ENCODE data around the gene PARP1.

Gene PARP1

DNA sequence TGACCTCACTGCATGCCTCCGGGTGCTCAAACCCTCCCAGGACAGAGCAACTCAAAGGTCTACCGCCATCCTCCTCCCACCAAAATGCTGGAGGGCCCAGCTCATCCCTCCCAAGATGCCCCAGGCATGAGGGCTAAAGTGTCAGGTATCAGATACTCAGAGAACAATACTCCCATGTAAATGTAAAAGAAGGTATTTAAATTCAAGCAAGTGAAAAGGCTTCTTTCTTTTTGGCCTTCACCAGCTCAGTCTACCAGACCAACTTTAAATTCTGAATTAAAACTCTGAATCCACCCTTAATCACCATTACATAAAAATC, 3.0 kb downstream of the PARP1 start:
- DNase-seq: no peak

- peak; percentile 40 for DNase-seq
These were observed 3.6 kb downstream of the PARP1 start for GRCh38 chr1:226404063-226404903.

DNA sequence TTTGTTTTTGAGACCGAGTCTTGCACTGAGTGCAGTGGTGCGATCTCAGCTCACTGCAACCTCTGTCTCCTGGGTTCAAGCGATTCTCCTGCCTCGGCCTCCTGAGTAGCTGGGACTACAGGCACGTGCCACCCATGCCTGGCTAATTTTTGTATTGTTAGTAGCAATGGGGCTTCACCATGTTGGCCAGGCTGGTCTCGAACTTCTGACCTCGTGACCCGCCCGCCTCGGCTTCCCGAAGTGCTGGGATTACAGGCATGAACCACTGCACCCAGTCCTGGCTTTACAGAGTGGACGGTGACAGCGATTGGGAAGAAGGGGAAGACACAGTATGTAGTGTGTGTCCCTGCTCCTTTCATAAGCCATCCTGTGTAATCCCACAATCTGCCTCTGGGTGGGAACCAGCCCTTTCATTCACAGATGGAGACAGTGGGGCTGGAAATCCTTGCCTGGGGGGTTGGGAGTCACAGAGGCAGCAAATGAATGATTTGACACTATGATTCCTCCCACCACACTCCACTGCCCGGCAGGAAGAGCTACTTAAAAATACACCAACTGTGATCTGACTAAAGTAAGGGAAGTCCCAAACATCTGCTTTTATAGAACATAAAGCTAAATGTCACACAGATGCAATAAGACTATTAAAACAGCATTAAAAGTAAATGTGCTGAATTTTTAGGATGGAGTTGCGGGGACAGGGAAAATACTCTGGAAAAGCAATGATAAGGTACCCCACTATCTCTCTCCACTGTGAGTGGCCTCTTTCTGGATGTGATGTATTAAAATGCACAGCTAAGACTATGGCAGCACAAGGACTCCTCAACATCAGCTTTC, 4.5 kb downstream of the PARP1 start:
- peak; percentile 26 for DNase-seq

GRCh38 chr1:226402739-226403165, 5.1 kb downstream of the PARP1 start:
- no peak for DNase-seq

DNA sequence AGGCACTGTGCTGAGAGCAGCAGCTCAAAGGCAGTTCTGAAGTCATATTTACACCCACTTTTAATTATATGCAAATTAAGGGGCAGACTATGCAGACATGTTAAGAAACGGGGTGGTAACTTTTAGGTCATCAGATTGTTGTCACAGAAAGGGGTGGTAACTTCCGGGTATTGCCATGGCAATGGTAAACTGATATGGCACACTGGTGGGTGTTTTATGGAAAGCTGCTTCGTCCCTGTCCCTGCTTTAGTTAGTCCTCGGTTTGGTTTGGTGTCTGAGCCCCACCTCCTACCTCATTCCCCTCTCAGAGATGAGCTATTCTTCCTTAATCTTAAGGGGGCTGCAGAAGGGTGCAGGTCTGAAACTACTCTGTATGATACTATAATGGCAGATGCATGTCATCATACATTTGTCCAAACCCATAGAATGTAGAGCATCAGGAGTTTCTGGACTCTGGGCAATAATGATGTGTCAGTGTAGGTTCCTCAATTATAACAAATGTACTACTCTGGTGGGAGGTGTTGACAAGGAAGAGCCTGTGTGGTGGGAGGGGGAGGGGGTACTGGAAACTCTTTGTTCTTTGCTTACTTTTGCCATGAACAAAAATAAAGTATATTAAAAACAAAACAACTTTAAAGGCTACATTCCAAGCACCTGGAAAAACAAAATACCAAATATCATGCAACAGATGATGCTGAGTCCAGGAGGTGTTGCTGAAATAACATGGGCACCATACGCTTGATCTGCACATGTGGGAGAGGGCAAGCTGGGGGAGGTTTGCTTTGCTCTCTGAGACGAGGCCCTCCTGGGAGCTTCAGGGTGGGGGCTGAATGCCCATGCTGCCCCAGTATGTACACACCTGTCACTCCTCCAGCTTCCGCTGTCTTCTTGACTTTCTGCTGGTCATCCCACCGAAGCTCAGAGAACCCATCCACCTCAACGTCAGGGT, 6.3 kb downstream of the PARP1 start:
- no peak for DNase-seq

GRCh38 chr1:226400519-226401354, 7.2 kb downstream of the PARP1 start:
- no peak for DNase-seq

DNA sequence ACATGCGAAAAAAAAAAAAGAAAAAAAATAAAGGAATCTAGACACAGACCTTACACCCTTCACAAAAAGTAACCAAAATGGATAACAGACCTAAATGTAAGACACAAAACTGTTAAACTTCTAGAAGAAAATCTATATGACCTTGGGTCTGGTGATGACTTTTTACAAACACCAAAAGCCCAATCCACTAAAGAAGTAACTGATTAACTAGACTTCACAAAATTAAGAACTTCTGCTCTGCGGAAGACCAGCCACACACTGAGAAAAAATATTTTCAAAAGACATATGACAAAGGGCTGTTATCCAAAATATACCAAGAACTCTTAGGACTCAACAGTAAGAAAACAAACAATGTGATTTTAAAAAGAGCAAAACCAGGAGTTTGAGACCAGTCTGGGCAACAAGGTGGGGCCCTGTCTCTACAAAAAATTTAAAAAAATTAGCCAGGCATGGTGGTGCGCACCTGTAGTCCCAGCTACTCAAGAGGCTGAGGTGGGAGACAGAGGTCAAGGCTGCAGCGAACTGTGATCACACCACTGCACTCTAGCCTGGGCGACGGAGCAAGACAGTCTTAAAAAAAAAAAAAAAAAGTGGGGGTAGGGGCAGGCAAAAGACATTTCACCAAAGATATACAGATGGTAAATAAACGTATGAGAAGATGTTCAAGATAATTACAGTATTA, 9.8 kb downstream of the PARP1 start:
- no peak for DNase-seq

- no peak for DNase-seq
These were observed 10.6 kb downstream of the PARP1 start for GRCh38 chr1:226397011-226397926.

DNA sequence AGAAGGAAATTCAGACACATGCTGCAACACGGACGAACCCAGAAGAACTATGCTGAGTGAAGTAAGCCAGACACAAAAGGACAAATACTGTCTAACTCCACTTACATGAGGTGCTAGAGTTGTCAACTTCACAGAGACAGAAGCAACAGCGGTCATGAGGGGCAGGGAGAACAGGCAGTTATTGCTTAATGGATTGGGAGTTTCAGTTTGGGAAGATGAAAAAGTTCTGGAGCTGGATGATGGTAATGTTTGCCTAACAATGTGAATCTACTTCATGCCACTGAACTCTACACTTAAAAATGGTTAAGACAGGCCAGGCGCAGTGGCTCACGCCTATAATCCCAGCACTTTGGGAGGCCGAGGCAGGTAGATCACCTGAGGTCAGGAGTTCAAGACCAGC, 12.1 kb downstream of the PARP1 start:
- no peak for DNase-seq

GRCh38 chr1:226394462-226394861, 13.4 kb downstream of the PARP1 start:
- no peak for DNase-seq

DNA sequence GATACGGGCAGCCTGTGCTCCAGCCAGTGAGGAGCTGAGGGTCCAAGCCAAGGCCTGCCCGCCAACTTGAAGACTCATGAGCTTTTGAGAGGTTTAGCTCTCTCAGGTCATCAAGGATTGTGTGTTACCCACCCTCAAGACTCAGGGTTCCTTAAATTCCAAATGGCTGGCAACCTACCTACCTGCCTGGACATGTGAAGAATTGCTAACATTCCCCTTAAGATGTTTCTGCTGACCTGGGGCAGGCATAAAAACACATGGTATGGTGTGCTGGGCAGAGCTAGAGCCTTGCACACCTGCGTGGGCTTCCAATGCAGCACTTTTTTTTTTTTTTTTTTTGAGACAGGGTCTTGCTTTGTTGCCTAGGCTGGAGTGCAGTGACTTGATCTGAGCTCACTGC, 17.2 kb downstream of the PARP1 start:
- DNase-seq: no peak

DNA sequence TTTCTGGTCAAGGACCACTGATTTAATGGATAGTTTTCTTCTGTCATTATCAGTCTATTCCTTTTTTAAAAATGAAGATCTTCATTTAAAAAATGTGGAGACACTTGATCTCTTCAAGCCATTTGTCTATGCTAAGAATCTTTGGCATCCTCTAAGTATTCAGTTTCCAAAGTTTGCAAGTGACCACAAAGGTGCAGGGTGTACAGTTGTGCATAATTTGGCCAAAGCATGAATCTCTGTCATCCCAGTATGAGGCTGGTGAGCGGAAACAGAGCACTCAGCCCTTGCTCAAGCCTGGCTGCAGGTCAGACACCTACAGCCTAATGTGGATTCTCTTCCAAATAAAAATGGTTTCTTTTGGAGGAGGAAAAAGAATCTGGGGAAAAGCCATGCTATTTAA, 19.8 kb downstream of the PARP1 start:
- no peak for DNase-seq

- no peak for DNase-seq
These were observed 23.2 kb downstream of the PARP1 start for GRCh38 chr1:226384717-226385116.

GRCh38 chr1:226384040-226384439, 23.9 kb downstream of the PARP1 start:
- no peak for DNase-seq

- no peak for DNase-seq
These were observed 25.9 kb downstream of the PARP1 start for GRCh38 chr1:226382030-226382429.

DNA sequence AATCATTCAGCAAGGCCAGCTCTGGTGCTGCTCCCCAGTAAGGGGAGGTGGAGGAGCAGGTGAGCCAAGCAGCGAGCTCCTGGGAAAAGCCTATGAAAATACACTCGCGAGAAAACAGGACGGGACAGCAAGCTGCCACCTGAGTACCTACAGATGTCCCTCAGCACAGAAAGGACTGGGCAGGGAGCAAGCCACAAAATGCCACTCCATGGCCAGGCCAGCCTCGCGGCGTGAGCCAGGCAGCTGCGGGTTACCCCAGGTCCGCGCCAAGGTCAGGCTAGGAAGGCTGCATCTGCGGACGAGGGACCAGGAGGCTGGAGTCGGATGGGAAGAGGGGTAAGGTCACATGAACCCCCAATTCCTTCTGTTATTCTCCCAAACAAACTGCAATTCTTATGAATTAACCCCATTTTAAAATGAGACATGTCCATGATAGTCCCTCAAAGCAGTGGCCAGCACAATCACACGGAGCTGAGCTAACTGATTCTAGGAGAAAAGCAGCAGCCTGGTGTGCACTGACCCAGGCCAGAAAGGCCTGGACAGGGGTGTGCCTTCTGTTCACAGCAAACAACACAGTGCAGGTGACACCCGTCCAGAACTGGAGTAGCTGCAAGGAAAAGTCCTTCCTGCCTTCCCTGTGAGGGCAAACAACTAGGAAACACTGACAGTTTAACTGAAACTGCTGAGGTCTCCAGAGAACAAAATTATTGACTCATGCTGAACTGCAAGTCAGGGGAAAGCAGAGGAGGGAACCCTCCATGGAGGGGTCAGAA, 26.5 kb downstream of the PARP1 start:
- no peak for DNase-seq

DNA sequence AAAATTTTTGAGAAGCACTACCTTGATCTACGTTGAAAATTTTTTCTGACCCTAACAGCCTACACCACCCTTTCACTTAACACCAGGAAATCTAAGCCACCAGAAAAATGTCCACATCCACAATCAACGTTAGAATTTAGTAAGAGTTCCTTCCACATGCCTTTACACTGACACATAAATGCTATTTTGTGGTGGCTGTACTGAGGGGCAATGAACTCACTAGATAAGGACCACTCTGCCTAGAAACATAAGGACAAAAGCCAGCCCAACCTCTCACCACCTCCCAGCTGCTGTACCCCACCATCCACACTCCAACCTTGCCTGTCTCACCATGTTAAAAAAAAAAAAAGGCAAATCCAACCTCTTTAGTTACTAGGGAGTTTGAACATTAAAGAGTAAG, 29.8 kb downstream of the PARP1 start:
- DNase-seq: no peak

DNA sequence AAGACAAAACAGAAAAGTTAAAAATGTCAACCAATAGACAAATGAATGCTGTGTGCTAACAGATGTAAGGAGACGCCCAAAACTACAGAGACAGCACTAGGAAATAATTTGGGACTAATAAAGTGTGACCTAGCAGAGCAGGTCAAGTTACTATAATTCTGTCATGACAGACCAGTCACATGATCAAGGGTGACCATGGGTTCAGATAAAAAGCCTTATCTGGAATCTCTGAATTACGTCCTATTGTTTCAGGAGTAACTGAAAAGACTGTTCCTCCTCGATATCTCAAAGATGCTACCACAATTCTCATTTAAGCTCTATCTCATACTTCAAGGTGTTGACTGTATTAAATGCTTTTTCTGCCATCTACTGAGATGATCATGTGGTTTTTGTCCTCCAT, 31.6 kb downstream of the PARP1 start:
- DNase-seq: no peak

- no peak for DNase-seq
These were observed 34.5 kb downstream of the PARP1 start for GRCh38 chr1:226373376-226373775.

DNA sequence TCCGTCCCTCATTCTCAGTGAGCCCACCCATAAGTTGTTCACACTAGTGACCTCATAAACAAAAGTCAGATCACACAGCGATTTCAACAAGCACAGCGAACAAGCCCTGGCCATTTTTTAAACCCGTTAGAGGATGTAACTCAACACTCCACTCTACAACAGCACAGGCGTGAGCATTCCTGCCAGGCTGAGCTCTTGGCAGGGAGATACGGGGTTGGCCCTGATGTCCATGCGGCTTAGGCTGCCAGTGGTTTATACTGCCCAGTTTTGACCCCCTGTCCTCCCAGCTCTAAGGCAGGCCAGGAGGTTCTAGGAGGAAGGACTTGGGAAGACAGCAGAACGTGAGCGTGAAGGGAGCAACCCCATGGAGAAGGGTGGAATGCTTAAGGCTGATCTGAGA, 35.0 kb downstream of the PARP1 start:
- DNase-seq: no peak

All from fibroblast of upper back skin (primary cell).